ENCODE data around the gene ELF4. TPM values are rescaled to one million over a fixed set of nuclear protein-coding genes. Genes with fewer than 3 reads are reported as not detected.

ELF4 gene
- total RNA-seq, 6 experiments from 2014 or later = 0.80 to 2.8 (median 1.6) TPM

DNA sequence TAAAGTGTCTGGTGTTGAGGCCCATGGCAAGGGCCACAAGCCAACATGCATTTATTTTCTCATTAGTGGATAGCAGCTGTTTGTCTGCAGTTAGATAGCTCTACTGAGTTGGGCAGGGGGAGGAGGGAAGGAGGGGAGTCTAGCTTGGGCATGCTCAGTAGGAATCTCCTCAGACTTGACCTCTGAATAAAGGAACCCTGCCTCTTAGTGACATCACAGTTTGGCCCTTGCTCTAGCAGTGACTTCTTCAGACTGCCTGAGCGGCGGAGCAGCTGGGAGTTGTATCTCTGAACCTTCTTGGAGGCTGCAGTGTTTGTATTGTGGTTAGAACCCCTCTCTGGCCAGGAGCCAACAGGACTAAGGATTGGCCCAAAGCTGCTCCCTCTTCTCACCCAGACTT is 70.5 kb downstream of the ELF4 start:
- ATAC-seq = no peak
- peaks cover 0 to 6% (median 0%) of the 10 kb centered on the region in 4 donors for H3K36me3 ChIP-seq
- H3K4me3 ChIP-seq = no peak overlapping the region
- DNase-seq = no peak
- 100% methylated on average over 2 of the region's 2 CpGs for WGBS (ENCODE audit: insufficient coverage, low coverage, low lambda C conversion rate, missing lambda C conversion rate)
- H3K27me3 ChIP-seq = no peaks in the 10 kb centered on the region
- intact Hi-C loops (cut with DNase I) = no loop called here
- no peaks in the 10 kb centered on the region for H3K4me1 ChIP-seq
- no peak overlapping the region for H3K27ac ChIP-seq
- H3K9me3 ChIP-seq = no peaks in the 10 kb centered on the region
- TF ChIP-seq, protein P1, sequence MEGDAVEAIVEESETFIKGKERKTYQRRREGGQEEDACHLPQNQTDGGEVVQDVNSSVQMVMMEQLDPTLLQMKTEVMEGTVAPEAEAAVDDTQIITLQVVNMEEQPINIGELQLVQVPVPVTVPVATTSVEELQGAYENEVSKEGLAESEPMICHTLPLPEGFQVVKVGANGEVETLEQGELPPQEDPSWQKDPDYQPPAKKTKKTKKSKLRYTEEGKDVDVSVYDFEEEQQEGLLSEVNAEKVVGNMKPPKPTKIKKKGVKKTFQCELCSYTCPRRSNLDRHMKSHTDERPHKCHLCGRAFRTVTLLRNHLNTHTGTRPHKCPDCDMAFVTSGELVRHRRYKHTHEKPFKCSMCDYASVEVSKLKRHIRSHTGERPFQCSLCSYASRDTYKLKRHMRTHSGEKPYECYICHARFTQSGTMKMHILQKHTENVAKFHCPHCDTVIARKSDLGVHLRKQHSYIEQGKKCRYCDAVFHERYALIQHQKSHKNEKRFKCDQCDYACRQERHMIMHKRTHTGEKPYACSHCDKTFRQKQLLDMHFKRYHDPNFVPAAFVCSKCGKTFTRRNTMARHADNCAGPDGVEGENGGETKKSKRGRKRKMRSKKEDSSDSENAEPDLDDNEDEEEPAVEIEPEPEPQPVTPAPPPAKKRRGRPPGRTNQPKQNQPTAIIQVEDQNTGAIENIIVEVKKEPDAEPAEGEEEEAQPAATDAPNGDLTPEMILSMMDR (IDR thresholded peaks at IDR 0.05) = no peak
- no peak for TF ChIP-seq POLR2A (IDR thresholded peaks at IDR 0.05)

DNA sequence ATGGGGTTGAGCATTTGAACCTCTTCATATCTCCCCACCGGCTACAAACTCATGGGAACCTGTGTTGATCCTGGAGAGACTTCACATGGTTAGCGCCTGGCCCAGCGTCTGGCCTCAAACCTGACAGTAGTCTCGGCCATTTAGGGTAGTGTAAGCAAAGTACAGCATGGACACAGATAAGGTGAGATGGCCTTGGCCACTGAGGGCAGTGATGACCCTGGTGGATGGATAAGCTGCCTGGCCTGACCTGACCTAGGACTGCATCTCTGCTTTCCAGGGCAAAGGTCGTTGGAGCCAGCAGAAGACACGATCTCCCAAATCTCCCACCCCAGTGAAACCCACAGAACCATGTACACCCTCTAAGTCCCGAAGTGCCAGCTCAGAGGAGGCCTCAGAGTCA is 76.1 kb downstream of the ELF4 start:
- no peak overlapping the region for H3K4me3 ChIP-seq
- 48% methylated on average over 5 of the region's 7 CpGs for WGBS (ENCODE audit: insufficient coverage, low coverage, low lambda C conversion rate, missing lambda C conversion rate)
- peak in 3 of 4 donors; percentile 27 to 57 (median 53) for ATAC-seq
- H3K27me3 ChIP-seq = no peaks in the 10 kb centered on the region
- DNase-seq = no peak
- no peaks in the 10 kb centered on the region for H3K4me1 ChIP-seq
- peaks cover 0 to 5% (median 0%) of the 10 kb centered on the region in 4 donors for H3K36me3 ChIP-seq
- TF ChIP-seq, protein P1 (IDR thresholded peaks at IDR 0.05) = no peak
- intact Hi-C loops (cut with DNase I) = no loop called here
- H3K27ac ChIP-seq = no peak overlapping the region
- H3K9me3 ChIP-seq = no peaks in the 10 kb centered on the region

DNA sequence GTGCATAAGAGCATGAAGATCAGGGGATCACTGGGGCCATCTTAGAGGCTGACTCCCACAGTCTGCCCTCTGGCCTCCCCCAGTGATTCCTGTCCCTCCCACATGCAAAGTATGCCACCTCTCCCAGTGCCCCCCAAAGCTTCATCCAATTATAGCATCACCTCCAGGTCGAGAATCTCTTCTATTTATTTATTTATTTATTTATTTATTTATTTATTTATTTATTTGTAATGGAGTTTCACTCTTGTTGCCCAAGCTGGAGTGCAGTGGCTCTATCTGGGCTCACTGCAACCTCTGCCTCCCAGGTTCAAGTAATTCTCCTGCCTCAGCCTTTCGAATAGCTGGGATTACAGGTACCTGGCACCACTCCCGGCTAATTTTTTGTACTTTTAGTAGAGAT is 77.7 kb downstream of the ELF4 start:
- H3K4me1 ChIP-seq = no peaks in the 10 kb centered on the region
- peaks cover 0 to 9% (median 0%) of the 10 kb centered on the region in 4 donors for H3K36me3 ChIP-seq
- no peaks in the 10 kb centered on the region for H3K9me3 ChIP-seq
- ATAC-seq = no peak
- H3K4me3 ChIP-seq = no peak overlapping the region
- no peak for TF ChIP-seq POLR2A (IDR thresholded peaks at IDR 0.05)
- TF ChIP-seq, protein P1 (IDR thresholded peaks at IDR 0.05) = no peak
- no peak overlapping the region for H3K27ac ChIP-seq
- intact Hi-C loops (cut with DNase I) = no loop called here
- WGBS (ENCODE audit: insufficient coverage, low coverage, low lambda C conversion rate, missing lambda C conversion rate) = 58% methylated on average over 3 of the region's 3 CpGs
- no peaks in the 10 kb centered on the region for H3K27me3 ChIP-seq
- no peak for DNase-seq

DNA sequence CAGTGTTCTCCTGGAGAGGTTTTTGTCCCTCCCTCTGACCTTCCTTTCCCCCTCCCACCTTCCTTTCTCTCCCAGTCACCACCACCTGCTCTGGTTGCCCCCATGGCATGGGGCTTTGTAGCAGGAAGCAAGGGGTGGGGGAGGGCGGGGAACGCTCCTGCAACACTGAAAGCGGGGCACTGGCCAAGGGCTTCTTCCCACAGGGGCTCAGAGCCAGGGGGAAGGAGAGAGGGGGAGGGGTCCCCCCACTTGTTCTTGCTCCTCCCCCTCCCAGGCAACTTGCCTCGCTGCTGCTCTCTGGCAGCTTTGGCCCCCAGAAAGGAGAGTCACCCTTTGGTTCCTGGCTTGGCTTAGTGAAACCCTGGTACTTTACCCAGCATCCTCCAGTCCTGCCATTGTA is 79.5 kb downstream of the ELF4 start:
- DNase-seq = no peak

More for the DNA sequence above, 79.5 kb downstream of the ELF4 start:
- Histone ChIP-seq H3K27me3 (no peaks in the 10 kb centered on the region), H3K4me3 (no peak overlapping the region), H3K27ac (no peak overlapping the region), H3K4me1 (no peaks in the 10 kb centered on the region), H3K9me3 (no peaks in the 10 kb centered on the region), H3K36me3 (peaks cover 0 to 6% (median 0%) of the 10 kb centered on the region in 4 donors)
- intact Hi-C loops (cut with DNase I) = no loop called here
- ATAC-seq = no peak
- TF ChIP-seq, protein P1 (IDR thresholded peaks at IDR 0.05) = no peak
- no peak for TF ChIP-seq POLR2A (IDR thresholded peaks at IDR 0.05)
- 50% methylated on average over 1 of the region's 4 CpGs for WGBS (ENCODE audit: insufficient coverage, low coverage, low lambda C conversion rate, missing lambda C conversion rate)

Measured in right lobe of liver (tissue), 6 donors.